ENCODE results near the gene ATAD5. TPM values are rescaled to one million over a fixed set of nuclear protein-coding genes. Genes with fewer than 3 reads are reported as not detected.
"Not testable (repeated sequence)": the region's sequence is repeated elsewhere in the genome, so short reads cannot be mapped to it uniquely, and the experiment has no call there.

ATAD5 gene
- total and polyA plus RNA-seq, 8 donors, result 0.15 to 9.7 (median 0.97) TPM

GRCh38 chr17:30930495-30930894, 98.7 kb downstream of the ATAD5 start:
- intact Hi-C loops (cut with DNase I; ENCODE audit: low total_unique reads), result no loop called here
- no peaks in the 10 kb centered on the region for H3K9me3 ChIP-seq
- H3K27ac ChIP-seq, result peak overlapping the region in 2 of 5 donors; percentile 18 to 39
- no peak for TF ChIP-seq CTCF (IDR thresholded peaks at IDR 0.05)
- no peak for TF ChIP-seq POLR2A (IDR thresholded peaks at IDR 0.05)
- TF ChIP-seq POLR2AphosphoS5 (IDR thresholded peaks at IDR 0.05), result peak in 1 of 3 donors; percentile 31
- peak in 1 of 2 donors; percentile 87 for DNase-seq
- no peaks in the 10 kb centered on the region for H3K36me3 ChIP-seq
- H3K27me3 ChIP-seq, result no peaks in the 10 kb centered on the region
- no peaks in the 10 kb centered on the region for H3K4me1 ChIP-seq
- H3K4me3 ChIP-seq, result no peak overlapping the region
- 31 to 54% (median 41%) methylated on average over 3 of the region's 3 CpGs for WGBS, 5 donors

- H3K27me3 ChIP-seq; H3K36me3 ChIP-seq; H3K9me3 ChIP-seq; DNase-seq; H3K27ac ChIP-seq; intact Hi-C loops (cut with DNase I; ENCODE audit: low total_unique reads); H3K4me3 ChIP-seq; H3K4me1 ChIP-seq: not testable (repeated sequence)
- WGBS, 5 donors, result 87 to 94% (median 93%) methylated on average over 8 of the region's 8 CpGs
These were observed 99.8 kb downstream of the ATAD5 start for GRCh38 chr17:30931582-30931981.

- no peak for DNase-seq
- Histone ChIP-seq H3K36me3 (no peaks in the 10 kb centered on the region), H3K27me3 (no peaks in the 10 kb centered on the region), H3K27ac (peak overlapping the region in 3 of 5 donors; percentile 12 to 39 (median 21)), H3K4me1 (no peaks in the 10 kb centered on the region), H3K9me3 (no peaks in the 10 kb centered on the region), H3K4me3 (no peak overlapping the region)
- intact Hi-C loops (cut with DNase I; ENCODE audit: low total_unique reads), result no loop called here
- WGBS, 5 donors, result 27 to 63% (median 36%) methylated on average over 5 of the region's 5 CpGs
- TF ChIP-seq EP300 (IDR thresholded peaks at IDR 0.05) (no peak), POLR2A (IDR thresholded peaks at IDR 0.05) (no peak), POLR2AphosphoS5 (IDR thresholded peaks at IDR 0.05) (no peak), CTCF (IDR thresholded peaks at IDR 0.05) (no peak)
These were observed 102.2 kb downstream of the ATAD5 start for GRCh38 chr17:30933966-30934365.

- no peaks in the 10 kb centered on the region for H3K36me3 ChIP-seq
- TF ChIP-seq CTCF (IDR thresholded peaks at IDR 0.05) (no peak), POLR2AphosphoS5 (IDR thresholded peaks at IDR 0.05) (no peak), EP300 (IDR thresholded peaks at IDR 0.05) (no peak), POLR2A (IDR thresholded peaks at IDR 0.05) (no peak)
- intact Hi-C loops (cut with DNase I; ENCODE audit: low total_unique reads), result no loop called here
- H3K27me3 ChIP-seq, result no peaks in the 10 kb centered on the region
- H3K4me3 ChIP-seq, result no peak overlapping the region
- H3K9me3 ChIP-seq, result no peaks in the 10 kb centered on the region
- peak overlapping the region in 1 of 5 donors; percentile 55 for H3K27ac ChIP-seq
- WGBS, 5 donors, result 76 to 90% (median 80%) methylated on average over 13 of the region's 13 CpGs
- peak in 1 of 2 donors; percentile 40 for DNase-seq
- no peaks in the 10 kb centered on the region for H3K4me1 ChIP-seq
These were observed 107.4 kb downstream of the ATAD5 start for GRCh38 chr17:30939051-30939689.

GRCh38 chr17:30942308-30943079, 110.7 kb downstream of the ATAD5 start:
- TF ChIP-seq POLR2A (IDR thresholded peaks at IDR 0.05), result no peak
- no peak for TF ChIP-seq CTCF (IDR thresholded peaks at IDR 0.05)
- no peak overlapping the region for H3K27ac ChIP-seq
- H3K36me3 ChIP-seq, result peaks cover 0 to 7% (median 0%) of the 10 kb centered on the region in 4 donors
- 42 to 53% (median 46%) methylated on average over 4 of the region's 4 CpGs for WGBS, 5 donors
- H3K27me3 ChIP-seq, result no peaks in the 10 kb centered on the region
- intact Hi-C loops (cut with DNase I; ENCODE audit: low total_unique reads), result no loop called here
- no peak for DNase-seq
- H3K4me1 ChIP-seq, result no peaks in the 10 kb centered on the region
- H3K9me3 ChIP-seq, result no peaks in the 10 kb centered on the region
- H3K4me3 ChIP-seq, result no peak overlapping the region

All from stomach (tissue), 9 donors.